ENCODE results near the gene CROCC2. TPM values are rescaled to one million over a fixed set of nuclear protein-coding genes. Genes with fewer than 3 reads are reported as not detected.

Gene CROCC2
- total RNA-seq, 1 experiment from 2014 or later = not detected

GRCh38 chr2:241025639-241026038 is 119.5 kb downstream of the CROCC2 start:
- DNase-seq (ENCODE audit: low read depth, low spot score) (no peak), ATAC-seq (no peak)
- ChIA-PET RAD21 (ENCODE audit: low non-redundant PET in 1 of 2, low total read pairs in 2 of 2, uncharacterized antibody in 2 of 2, unreplicated experiment in 2 of 2) (interaction anchor here in 1 of 2 experiments (0.7 kb wide), 1 partner anchor 1882 kb away, joined by 7 read pairs; no protein-coding TSS in a partner anchor), POLR2A (no interaction called here), CTCF (no interaction called here)
- intact Hi-C loops (cut with micrococcal nuclease) = no loop called here
- no peak overlapping the region for H3K4me2 ChIP-seq (ENCODE audit: low read length)
- BruUV-seq (replicated peaks) = no TSS peak
- no peak overlapping the region for H2AFZ ChIP-seq (ENCODE audit: low read depth, low read length, poor library complexity, severe bottlenecking)
- no peaks in the 10 kb centered on the region for H3K4me1 ChIP-seq (ENCODE audit: control insufficient read depth in 1 of 2, insufficient read depth in 2 of 2, low read length in 2 of 2)
- H3K4me3 ChIP-seq (replicated peaks in 1 of 2; ENCODE audit: low read depth in 1 of 2, low read length in 2 of 2) = no peak overlapping the region
- H3K9ac ChIP-seq (ENCODE audit: low read length) = no peak overlapping the region
- no peak overlapping the region for H3K27ac ChIP-seq (ENCODE audit: low read depth, low read length)
- H3K9me3 ChIP-seq (ENCODE audit: control insufficient read depth in 1 of 2, insufficient read depth in 1 of 2, low read depth in 1 of 2, low read length in 2 of 2) = peaks cover 12 to 18% of the 10 kb centered on the region in 2 experiments; a peak in 2 of 4 replicates
- H3K9me2 ChIP-seq (ENCODE audit: insufficient read depth) = no peaks in the 10 kb centered on the region
- H3K36me3 ChIP-seq (ENCODE audit: control insufficient read depth in 1 of 2, insufficient read depth in 2 of 2, low read length in 2 of 2) = no peaks in the 10 kb centered on the region
- H3K27me3 ChIP-seq (ENCODE audit: insufficient read depth, low read length) = no peaks in the 10 kb centered on the region
- TF ChIP-seq FOSL1 (IDR thresholded peaks at IDR 0.05; ENCODE audit: low read depth) = no peak
- TF ChIP-seq YY1 (IDR thresholded peaks at IDR 0.05; ENCODE audit: extremely low read depth, insufficient replicate concordance, low read depth, low read length) = no peak
- peak; percentile 96 for TF ChIP-seq CBX3 (IDR thresholded peaks at IDR 0.05; ENCODE audit: low read depth)
- H3K79me2 ChIP-seq (ENCODE audit: insufficient read depth, low read length) = no peaks in the 10 kb centered on the region
- H4K20me1 ChIP-seq (ENCODE audit: insufficient read depth) = no peaks in the 10 kb centered on the region

GRCh38 chr2:241029599-241030332 is 123.6 kb downstream of the CROCC2 start:
- Histone ChIP-seq H3K36me3 (ENCODE audit: control insufficient read depth in 1 of 2, insufficient read depth in 2 of 2, low read length in 2 of 2) (no peaks in the 10 kb centered on the region), H2AFZ (ENCODE audit: low read depth, low read length, poor library complexity, severe bottlenecking) (no peak overlapping the region), H3K27ac (ENCODE audit: low read depth, low read length) (no peak overlapping the region), H4K20me1 (ENCODE audit: insufficient read depth) (no peaks in the 10 kb centered on the region), H3K4me3 (replicated peaks in 1 of 2; ENCODE audit: low read depth in 1 of 2, low read length in 2 of 2) (no peak overlapping the region), H3K9me2 (ENCODE audit: insufficient read depth) (no peaks in the 10 kb centered on the region), H3K4me2 (ENCODE audit: low read length) (no peak overlapping the region), H3K4me1 (ENCODE audit: control insufficient read depth in 1 of 2, insufficient read depth in 2 of 2, low read length in 2 of 2) (no peaks in the 10 kb centered on the region), H3K9me3 (ENCODE audit: control insufficient read depth in 1 of 2, insufficient read depth in 1 of 2, low read depth in 1 of 2, low read length in 2 of 2) (peaks cover 12 to 17% of the 10 kb centered on the region in 2 experiments; a peak in 2 of 4 replicates), H3K79me2 (ENCODE audit: insufficient read depth, low read length) (no peaks in the 10 kb centered on the region), H3K27me3 (ENCODE audit: insufficient read depth, low read length) (no peaks in the 10 kb centered on the region), H3K9ac (ENCODE audit: low read length) (no peak overlapping the region)
- ChIA-PET POLR2A (no interaction called here), CTCF (no interaction called here), RAD21 (ENCODE audit: low non-redundant PET in 1 of 2, low total read pairs in 2 of 2, uncharacterized antibody in 2 of 2, unreplicated experiment in 2 of 2) (no interaction called here)
- DNase-seq (ENCODE audit: low read depth, low spot score) (no peak), ATAC-seq (no peak)
- intact Hi-C loops (cut with micrococcal nuclease) = no loop called here
- no TSS peak for BruUV-seq (replicated peaks)
- no peak for TF ChIP-seq TCF7L2 (IDR thresholded peaks at IDR 0.05; ENCODE audit: borderline replicate concordance, extremely low read depth, insufficient read depth, insufficient read length)
- no peak for TF ChIP-seq CTCF (IDR thresholded peaks at IDR 0.05 in 2 of 3, conservative IDR thresholded peaks at IDR 0.05 in 1 of 3; ENCODE audit: borderline replicate concordance in 1 of 3, insufficient read depth in 1 of 3, low read depth in 2 of 3, low read length in 2 of 3)
- TF ChIP-seq ZBTB33 (IDR thresholded peaks at IDR 0.05; ENCODE audit: extremely low read depth, insufficient replicate concordance, low read length) = no peak
- TF ChIP-seq RAD21 (IDR thresholded peaks at IDR 0.05; ENCODE audit: low read depth) = no peak
- no peak for TF ChIP-seq SIN3A (IDR thresholded peaks at IDR 0.05; ENCODE audit: low read depth)
- no peak for TF ChIP-seq FOSL1 (IDR thresholded peaks at IDR 0.05; ENCODE audit: low read depth)
- TF ChIP-seq REST (IDR thresholded peaks at IDR 0.05; ENCODE audit: low read depth) = no peak
- TF ChIP-seq JUND (IDR thresholded peaks at IDR 0.05) = no peak
- TF ChIP-seq SP1 (IDR thresholded peaks at IDR 0.05; ENCODE audit: low read depth) = no peak
